Stimulated activated CD8-positive, alpha-beta memory T cell treated with anti-CD3 and anti-CD28 coated beads, Interleukin-15, amount 100 ng/mL, for 24 hours (primary cell): Measurements from ENCODE around the gene GALNT14.
"Not testable (repeated sequence)": the region's sequence is repeated elsewhere in the genome, so short reads cannot be mapped to it uniquely, and the experiment has no call there.

Source experiments
- DNase-seq: peaks from one replicate; pipeline ENCODE4 v3.0.0-alpha.2; 2020; ENCODE audit warnings: low read depth

GALNT14 gene

GRCh38 chr2:30939364-30939763 is 198.9 kb downstream of the GALNT14 start:
- DNase-seq = no peak

GRCh38 chr2:30938196-30938595 is 200.0 kb downstream of the GALNT14 start:
- no peak for DNase-seq

GRCh38 chr2:30936977-30937376 is 201.3 kb downstream of the GALNT14 start:
- DNase-seq = no peak

- no peak for DNase-seq
Measured at GRCh38 chr2:30935795-30936194, 202.4 kb downstream of the GALNT14 start.

GRCh38 chr2:30934066-30934465 is 204.2 kb downstream of the GALNT14 start:
- no peak for DNase-seq

GRCh38 chr2:30933496-30933895 is 204.7 kb downstream of the GALNT14 start:
- DNase-seq = no peak

GRCh38 chr2:30932870-30933269 is 205.4 kb downstream of the GALNT14 start:
- DNase-seq = no peak

GRCh38 chr2:30931841-30932407 is 206.3 kb downstream of the GALNT14 start:
- no peak for DNase-seq

- DNase-seq = no peak
Measured at GRCh38 chr2:30930716-30931115, 207.5 kb downstream of the GALNT14 start.

- DNase-seq = no peak
Measured at GRCh38 chr2:30927465-30928075, 210.7 kb downstream of the GALNT14 start.

- DNase-seq = no peak
Measured at GRCh38 chr2:30926606-30927005, 211.6 kb downstream of the GALNT14 start.

GRCh38 chr2:30923623-30924022 is 214.6 kb downstream of the GALNT14 start:
- no peak for DNase-seq

GRCh38 chr2:30920511-30920910 is 217.7 kb downstream of the GALNT14 start:
- no peak for DNase-seq

GRCh38 chr2:30915486-30915885 is 222.8 kb downstream of the GALNT14 start:
- DNase-seq = no peak

- no peak for DNase-seq
Measured at GRCh38 chr2:30914456-30914855, 223.8 kb downstream of the GALNT14 start.

GRCh38 chr2:30912056-30912455 is 226.2 kb downstream of the GALNT14 start:
- DNase-seq = no peak

GRCh38 chr2:30911327-30911726 is 226.9 kb downstream of the GALNT14 start:
- DNase-seq = no peak

- DNase-seq = no peak
Measured at GRCh38 chr2:30910686-30911085, 227.6 kb downstream of the GALNT14 start.

GRCh38 chr2:30904437-30904836 is 233.8 kb downstream of the GALNT14 start:
- DNase-seq = not testable (repeated sequence)

- DNase-seq = no peak
Measured at GRCh38 chr2:30903326-30903725, 234.9 kb downstream of the GALNT14 start.

- no peak for DNase-seq
Measured at GRCh38 chr2:30900381-30900780, 237.9 kb downstream of the GALNT14 start.

GRCh38 chr2:30899516-30900054 is 238.7 kb downstream of the GALNT14 start:
- no peak for DNase-seq

GRCh38 chr2:30897539-30897938 is 240.7 kb downstream of the GALNT14 start:
- DNase-seq = no peak
